Activated CD8-positive, alpha-beta memory T cell treated with anti-CD3 and anti-CD28 coated beads, Interleukin-2, amount 50 U/mL, for 1 hour (primary cell): ENCODE measurements around the gene FFAR1.

Source experiments
- DNase-seq: peaks from one replicate; pipeline ENCODE4 v3.0.0-alpha.2; 2020; ENCODE audit errors: extremely low read depth

The FFAR1 gene

DNA sequence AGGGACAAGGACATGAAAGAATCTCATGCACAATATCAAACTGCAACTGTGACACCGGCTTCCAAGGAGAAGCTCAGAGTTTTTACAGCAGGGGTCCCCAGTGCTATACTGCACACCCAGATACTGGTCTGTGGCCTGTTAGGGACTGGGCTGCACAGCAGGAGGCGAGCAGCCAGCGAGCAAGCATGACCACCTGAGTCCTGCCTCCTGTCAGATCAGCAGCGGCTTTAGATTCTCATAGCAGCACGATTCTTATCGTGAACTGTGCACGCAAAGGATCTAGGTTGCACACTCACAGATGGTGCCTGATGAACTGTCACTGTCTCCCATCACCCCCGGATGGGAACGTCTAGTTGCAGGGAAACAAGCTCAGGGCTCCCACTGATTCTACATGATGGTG is 31.8 kb upstream of the FFAR1 start:
- DNase-seq: no peak

DNA sequence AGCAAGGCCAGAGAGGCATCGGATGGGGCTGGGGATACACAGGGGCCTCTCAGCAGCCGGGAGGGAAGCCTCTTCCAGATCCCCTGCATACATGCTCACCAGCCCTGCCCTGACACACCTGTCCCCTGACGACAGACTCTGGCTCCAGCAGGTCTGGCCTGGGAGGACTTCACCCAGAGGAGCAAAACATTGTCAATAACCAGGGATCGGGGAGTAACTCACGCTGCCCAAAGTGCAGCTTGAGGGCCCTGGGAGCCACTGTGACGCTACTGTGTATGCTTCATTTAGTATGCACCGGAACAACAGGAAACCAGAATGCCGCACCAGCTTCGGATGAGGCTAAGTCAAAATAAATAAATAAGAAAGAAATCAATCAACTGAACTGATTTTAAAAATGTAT is 31.1 kb upstream of the FFAR1 start:
- no peak for DNase-seq

DNA sequence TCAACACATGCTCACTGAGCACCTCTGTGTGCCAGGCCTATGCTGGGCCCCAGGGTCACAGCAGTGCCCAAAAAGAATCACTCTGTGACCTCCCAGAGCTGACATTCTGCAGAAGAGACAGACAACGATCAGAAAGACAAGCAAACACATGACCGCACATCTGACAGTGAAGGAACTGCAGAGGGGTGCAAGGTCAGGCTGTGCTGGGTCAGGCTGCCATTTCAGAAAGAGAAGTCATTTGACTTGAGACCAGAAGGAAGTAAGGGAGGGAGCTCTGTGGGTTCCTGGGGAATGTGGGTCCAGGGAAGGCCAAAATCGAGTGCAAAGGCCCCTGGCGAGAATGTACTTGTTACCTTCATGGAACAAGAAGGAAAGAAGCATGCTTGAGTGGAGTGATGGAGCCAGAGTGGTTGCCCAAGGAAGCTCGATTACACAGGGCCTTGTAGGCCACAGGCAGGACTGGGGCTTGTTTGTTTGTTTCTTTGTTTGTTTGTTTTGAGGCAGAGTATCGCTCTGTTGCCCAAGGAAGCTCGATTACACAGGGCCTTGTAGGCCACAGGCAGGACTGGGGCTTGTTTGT is 30.1 kb upstream of the FFAR1 start:
- DNase-seq: no peak

DNA sequence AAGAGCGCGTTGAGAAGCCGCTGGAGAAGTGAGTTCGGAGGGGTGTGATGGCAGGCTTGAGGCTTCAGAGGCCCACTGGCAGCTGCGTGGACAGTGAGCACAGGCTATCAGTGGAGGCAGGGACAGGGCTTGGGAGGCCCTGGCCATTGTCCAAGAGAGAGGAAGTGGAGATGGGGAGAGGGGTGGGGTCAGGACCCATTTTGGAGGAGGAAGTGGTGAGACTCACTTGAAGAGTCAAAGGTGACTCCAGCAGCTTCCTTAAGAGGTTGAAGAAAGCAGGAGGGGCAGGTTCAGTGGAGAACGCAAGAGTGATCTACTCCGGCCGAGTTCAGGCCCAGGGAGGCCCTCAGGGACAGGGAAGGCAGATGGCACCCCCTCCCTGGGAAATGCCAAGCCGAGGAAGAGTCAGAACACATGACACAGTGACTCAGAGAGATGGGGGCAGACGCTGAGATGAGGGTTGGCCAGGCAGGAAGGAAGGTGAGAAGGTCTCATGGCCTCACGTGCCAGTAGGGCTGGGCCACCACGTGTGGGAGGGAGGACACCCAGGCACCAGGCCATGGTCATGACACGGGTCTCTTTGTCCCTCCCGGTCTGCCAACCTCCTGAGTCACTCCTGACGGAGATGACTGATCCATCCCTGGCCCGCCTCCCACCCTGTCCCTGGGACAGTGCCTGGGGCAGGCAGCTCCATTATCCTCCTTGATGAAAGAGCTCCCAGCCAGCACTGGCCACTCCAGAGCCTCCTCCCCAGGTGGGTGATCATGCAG is 28.8 kb upstream of the FFAR1 start:
- DNase-seq: no peak

DNA sequence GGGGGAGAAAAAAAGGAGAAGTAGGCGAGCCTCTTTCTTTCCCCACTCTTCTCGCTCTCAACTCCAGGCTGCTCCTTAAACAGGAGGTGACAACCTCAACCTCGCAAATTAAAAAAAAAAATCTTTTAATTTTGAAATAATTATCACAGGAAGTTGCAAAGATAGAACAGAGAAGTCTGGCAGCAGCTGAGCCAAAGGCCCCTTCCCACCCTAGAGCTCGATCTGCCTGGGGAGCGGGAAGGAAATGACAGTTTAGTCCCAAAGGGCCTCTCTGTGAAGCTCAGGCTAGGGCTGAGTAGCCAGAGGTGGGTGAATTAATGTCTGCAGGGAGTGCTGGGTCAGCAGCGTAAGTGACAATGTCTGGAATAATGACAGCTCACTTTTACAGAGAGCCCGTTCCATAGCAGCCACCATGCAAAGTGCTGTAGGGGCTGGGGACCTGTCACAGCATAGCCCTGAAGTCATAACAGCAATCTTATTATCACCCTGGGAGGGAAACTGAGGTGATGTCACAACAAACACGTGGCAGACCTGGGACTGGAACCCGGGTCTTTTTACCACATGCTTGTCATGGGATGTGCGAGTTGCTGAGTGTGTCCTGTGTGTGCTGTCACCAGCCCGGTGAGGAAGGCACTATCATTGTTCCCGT is 27.5 kb upstream of the FFAR1 start:
- DNase-seq: no peak

DNA sequence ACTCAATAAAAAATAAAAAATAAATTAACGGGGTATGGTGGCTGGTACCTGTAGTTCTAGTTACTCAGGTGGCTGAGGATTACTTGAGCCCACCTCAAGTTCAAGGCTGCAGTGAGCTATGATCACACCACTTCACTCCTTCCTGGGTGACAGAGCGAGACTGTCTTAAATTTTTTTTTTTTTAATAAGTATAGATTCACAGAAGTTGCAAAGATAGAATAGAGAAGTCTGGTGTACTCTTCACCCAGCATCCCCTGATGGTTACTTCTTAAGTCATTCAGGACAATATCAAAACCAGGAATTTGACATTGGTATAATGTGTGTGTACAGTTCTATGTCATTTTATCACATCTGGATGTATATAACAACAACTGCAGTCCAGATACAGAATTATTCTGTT is 26.4 kb upstream of the FFAR1 start:
- no peak for DNase-seq

DNA sequence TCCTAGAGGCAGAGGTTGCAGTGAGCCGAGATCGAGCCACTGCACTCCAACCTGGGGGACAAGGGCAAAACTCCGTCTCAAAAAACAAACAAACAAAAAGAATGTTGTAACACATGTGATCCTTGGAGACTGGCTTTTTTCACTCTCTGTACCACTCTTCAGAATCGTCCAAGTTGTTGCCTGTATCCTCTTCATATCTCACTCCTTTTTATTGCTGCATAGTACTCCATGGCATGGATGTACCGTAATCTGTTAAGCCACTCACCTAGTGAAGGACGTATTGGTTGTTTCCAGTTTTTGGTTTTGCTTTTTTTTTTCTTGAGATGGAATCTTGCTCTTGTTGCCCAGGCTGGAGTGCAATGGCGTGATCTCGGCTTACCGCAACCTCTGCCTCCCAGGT is 25.7 kb upstream of the FFAR1 start:
- no peak for DNase-seq

DNA sequence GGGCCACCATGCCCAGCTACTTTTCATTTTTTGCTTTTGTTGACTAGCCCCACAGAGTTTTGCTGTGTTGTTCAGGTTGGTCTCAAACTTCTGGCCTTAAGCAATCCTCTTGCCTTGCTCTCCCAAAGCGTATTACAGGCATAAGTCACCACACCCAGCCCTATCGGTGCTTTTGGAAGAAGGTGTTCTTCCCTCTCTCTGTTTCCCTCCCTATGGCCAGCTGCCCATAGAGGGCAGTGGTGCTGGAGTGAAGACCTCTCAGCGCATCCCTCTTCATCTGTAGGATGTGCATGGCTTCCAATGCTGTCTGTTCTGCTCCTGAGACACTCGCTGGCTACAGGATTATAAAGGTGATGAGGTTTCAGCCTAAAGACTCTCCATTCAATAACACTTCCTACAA is 20.1 kb upstream of the FFAR1 start:
- no peak for DNase-seq

DNA sequence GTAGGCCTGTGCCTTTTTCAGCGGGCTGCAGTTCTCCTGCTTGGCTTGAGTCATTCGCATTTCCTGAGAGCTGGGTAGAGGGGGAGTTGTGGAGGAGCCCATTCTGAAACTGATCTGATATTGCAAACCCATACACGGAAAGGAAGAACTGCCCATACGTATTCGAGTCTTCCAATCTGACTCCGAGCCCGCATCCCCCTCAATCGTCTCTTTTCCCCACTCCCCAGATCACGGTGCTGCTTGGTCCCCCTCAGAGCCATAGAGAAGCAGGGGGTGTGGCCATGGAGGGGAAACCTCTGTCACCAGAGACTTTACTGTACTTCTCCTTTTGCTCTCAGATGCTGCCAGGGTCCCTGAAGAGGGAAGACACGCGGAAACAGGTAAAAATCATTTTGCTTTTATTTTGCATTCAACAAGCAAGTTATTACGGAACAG is 18.8 kb upstream of the FFAR1 start, which contains the start of gene CD22:
TSS of gene CD22 (plus strand) at position 337 of the 435 bp plus-strand sequence. CDS start 2,854 bp downstream, outside the sequence.
- no peak for DNase-seq

DNA sequence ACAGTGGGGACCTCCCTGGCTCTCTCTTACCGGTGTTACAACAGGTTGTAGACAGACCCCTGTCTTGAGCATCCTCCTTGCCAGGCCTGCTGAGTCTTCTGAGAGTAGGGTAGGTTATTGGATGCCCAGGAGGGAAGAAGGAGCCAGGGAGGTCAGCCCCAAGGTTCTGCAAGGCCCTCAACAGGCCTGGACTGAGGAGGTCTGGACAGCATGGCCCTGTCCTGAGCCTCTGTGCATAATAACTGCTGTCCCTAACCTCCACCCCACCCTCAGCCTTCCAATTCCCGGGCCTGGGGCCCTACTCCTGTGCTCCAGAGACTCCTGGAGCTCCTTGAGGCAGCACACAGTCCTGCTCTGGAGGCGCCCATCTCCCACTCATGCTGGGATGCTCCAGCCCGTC is 18.4 kb upstream of the FFAR1 start:
- no peak for DNase-seq

DNA sequence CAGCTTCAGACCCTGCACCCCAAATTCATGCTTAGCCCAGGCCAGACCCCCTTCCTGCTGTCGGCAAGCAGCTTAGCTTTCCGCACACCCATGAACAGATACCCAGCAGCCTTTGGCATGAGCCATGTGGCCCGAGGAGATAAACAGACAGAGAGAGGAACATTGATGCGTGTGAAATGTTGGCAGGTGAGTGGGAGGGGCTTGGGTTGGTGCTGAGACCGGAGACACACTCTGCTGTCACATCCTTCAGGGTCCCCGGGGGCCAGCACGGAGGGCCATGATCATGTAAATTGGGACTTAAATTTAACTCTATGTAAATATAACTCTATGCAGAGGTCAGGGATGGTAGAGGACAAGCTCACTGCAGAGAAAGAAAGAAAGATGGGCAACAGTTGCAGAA is 17.2 kb upstream of the FFAR1 start:
- DNase-seq: no peak

DNA sequence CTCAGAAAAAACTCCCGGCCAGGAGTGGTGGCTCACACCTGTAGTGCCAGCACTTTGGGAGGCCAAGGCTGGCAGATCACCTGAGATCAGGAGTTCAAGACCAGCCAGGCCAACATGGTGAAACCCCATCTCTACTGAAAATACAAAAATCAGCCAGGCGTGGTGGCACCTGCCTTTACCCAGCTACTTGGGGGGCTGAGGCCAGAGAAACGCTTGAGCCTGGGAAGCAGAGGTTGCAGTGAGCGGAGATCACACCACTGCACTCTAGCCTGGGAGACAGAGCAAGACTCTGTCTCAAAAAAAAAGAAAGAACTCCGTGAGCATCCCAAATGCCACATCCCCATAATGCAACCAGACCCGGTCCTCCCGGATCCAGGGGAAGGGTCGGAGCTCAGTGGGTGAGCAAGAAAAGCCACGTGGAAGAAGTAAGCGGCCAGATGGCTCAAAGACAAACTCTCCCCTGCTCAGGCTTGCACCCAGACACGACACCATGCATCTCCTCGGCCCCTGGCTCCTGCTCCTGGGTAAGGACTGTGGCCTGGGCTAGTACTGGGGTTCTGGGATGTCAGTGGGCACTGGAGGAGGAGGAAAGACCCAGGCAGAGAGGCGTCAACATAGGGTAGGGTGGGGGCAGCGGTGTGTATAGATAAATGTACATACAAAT is 16.0 kb upstream of the FFAR1 start:
- no peak for DNase-seq

DNA sequence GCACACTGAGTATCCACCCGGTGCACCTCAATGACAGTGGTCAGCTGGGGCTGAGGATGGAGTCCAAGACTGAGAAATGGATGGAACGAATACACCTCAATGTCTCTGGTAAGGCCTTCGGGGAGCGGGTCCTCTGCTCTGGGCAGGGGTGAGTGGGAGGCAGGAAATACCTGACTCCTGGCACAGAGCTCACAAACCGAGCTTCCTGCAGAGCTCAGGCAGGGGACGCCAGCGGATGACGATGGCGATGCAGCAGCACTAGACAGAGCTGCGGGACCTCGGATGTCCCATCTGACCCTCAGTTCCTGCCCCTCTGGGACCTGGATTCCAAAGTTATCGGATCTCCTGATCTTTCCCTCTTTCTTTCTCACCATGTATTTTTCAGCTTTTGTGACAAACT is 14.9 kb upstream of the FFAR1 start:
- no peak for DNase-seq

DNA sequence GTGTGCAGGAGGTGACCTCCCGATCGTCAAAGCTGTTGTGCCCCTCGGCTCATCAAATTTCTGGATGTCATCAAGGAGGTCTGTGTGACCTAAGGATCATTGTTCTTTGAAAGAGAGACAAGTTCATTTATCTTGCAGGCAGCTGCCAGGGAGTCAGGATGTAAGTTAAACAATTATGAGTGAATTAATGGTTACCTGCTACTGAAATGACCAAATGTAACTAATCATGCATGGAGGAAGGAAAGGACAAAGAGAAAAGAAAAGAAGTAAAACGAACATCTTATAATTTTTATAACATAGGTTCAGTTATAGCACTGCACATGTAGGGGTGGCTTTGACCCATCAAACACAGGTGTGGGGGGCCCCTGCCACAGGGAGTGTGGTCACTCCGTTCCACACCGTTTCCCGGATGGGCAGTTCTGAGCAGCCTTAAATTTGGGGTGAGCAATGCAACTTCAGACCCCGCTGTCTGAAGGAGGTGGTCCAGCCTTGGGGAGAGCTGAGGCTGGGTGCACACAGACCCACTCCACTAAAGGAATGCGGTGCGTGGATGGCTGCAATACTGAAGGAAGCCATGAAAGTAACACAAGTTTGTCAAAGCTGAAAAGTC is 13.5 kb upstream of the FFAR1 start:
- DNase-seq: no peak

DNA sequence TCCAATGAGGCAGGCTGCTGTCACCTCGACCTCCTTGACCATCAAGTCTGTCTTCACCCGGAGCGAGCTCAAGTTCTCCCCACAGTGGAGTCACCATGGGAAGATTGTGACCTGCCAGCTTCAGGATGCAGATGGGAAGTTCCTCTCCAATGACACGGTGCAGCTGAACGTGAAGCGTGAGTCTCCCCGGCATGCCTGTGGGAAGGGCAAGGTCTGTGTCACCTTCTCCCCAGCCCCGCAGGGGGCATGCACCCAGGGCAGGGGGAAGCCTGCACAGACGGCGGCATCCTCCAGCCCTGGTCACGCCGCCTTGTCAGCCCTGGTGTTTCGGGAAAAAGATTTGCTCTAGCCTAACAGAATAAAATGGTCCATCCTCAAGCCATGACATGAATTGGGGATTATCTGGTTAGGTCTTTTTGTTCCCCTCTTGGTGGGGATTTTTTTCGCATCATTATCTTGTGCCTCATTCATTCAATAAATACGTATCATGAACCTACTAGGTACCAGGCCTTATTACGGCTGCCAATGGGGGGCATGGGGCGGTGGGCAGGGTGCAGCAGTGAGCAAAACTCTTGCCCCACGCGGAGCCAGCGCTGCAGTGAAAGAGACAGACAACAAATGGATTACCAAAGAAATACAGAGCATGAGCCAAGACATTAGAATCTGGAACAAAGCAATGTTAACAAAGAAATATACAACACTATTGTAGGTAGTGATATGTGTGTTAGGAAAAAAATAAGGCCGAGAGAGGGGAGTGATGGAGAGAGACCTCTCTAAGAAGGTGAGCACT is 11.3 kb upstream of the FFAR1 start:
- DNase-seq: no peak

DNA sequence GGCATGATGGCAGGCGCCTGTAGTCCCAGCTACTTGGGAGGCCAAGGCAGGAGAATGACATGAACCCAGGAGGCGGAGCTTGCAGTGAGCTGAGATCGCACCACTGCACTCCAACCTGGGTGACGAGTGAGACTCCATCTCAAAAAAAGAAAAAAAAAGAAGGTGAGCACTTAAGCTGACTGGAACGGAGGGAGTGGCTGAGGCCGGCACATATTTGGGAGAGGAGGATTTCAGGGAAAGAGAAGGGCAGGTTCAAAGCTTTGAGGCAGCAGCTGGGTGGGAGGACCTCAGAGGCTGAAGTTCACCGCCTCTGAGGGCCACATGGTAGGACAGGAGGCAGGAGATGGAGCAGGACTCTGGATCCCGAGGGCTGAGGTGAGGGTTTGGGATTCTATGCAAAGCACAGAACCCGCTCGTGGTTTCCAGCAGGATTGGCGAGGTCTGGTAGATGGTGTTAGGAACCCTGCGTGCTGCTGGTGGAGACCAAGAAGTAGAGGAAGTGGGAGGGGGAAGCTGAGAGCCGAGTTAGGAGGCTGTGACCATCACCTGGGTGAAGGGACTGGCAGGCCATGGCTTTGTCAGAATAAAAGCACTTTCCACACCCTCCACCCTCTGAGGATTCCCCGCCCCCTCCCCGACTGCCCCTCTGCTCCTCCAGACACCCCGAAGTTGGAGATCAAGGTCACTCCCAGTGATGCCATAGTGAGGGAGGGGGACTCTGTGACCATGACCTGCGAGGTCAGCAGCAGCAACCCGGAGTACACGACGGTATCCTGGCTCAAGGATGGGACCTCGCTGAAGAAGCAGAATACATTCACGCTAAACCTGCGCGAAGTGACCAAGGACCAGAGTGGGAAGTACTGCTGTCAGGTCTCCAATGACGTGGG is 10.4 kb upstream of the FFAR1 start:
- DNase-seq: no peak

DNA sequence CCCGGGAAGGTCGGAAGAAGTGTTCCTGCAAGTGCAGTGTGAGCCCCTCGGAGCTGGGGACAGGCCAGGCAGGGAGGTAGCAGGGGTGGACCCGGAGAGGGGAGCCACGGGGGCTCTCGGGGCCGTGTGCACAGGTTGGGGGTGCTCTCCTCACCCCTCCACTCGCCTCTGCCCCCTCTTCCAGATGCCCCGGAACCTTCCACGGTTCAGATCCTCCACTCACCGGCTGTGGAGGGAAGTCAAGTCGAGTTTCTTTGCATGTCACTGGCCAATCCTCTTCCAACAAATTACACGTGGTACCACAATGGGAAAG is 9.8 kb upstream of the FFAR1 start:
- no peak for DNase-seq

DNA sequence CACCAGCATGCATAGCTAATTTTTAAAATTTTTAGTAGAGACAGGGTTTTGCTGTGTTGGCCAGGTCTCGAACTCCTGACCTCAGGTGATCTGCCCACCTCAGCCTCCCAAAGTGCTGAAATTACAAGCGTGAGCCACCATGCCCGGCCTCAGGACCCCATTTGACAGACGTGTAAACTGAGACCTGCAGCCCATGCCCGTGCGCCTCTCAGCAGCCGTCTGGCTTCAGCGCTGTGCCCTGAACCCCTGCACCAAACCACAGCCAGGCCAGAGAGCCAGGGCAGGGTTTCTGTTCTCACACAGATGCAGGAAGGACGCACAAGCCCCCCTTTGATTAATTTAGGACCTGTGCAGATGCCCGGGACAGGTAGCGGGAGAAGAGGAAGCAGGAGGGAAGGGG is 7.3 kb upstream of the FFAR1 start:
- DNase-seq: no peak

DNA sequence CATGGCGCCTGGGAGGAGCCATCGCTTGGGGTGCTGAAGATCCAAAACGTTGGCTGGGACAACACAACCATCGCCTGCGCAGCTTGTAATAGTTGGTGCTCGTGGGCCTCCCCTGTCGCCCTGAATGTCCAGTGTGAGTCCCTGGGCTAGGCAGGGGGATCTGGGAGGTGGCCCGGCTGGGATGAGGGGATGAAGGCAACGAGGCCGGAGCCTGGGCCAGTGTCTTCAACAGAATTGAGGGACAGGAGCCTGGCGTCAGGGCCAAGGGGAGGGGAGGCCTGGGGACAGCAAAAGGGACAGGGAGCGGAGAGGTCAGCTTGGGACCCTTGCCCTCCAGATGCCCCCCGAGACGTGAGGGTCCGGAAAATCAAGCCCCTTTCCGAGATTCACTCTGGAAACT is 6.7 kb upstream of the FFAR1 start:
- no peak for DNase-seq

DNA sequence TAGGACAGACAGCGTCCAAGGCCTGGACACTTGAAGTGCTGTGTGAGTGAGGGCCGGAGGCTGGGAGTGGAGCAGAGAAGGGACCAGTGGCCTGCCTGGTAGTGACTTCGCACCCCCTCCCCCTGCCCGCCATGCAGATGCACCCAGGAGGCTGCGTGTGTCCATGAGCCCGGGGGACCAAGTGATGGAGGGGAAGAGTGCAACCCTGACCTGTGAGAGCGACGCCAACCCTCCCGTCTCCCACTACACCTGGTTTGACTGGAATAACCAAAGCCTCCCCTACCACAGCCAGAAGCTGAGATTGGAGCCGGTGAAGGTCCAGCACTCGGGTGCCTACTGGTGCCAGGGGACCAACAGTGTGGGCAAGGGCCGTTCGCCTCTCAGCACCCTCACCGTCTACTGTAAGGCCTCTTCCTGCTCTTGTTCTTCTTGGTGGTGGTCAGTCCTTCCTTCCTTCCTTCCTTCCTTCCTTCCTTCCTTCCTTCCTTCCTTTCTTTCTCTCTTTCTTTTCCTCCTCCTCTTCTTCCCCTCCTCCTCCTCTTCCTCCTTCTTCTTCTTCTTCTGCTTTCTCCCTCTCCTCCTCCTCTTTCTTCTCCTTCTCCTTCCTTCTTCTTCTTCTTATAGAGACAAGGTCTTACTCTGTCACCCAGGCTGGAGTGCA is 6.0 kb upstream of the FFAR1 start:
- DNase-seq: no peak
